ENCODE measurements around the gene IL6R.

DNA sequence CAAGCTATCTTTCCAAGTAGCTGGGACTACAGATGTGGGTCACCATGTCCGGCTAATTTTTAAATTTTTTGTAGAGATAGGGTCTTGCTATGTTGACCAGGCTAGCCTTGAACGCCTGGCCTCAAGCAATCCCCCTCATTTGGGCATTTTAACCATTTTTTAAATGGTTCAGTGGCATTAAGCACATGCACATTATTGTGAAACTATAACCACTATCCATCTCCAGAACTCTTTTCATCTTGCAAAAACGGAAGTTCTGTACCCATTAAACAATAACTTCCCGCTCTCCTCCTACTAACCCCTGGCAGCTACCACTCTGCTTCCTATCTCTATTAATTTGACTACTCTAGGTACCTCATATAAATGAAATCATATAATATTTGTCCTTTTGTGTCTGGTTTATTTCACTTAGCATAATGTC is 4.8 kb upstream of the IL6R start:
- TF ChIP-seq, protein P1, sequence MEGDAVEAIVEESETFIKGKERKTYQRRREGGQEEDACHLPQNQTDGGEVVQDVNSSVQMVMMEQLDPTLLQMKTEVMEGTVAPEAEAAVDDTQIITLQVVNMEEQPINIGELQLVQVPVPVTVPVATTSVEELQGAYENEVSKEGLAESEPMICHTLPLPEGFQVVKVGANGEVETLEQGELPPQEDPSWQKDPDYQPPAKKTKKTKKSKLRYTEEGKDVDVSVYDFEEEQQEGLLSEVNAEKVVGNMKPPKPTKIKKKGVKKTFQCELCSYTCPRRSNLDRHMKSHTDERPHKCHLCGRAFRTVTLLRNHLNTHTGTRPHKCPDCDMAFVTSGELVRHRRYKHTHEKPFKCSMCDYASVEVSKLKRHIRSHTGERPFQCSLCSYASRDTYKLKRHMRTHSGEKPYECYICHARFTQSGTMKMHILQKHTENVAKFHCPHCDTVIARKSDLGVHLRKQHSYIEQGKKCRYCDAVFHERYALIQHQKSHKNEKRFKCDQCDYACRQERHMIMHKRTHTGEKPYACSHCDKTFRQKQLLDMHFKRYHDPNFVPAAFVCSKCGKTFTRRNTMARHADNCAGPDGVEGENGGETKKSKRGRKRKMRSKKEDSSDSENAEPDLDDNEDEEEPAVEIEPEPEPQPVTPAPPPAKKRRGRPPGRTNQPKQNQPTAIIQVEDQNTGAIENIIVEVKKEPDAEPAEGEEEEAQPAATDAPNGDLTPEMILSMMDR (IDR thresholded peaks at IDR 0.05; ENCODE audit: low read depth, low read length), result no peak
- no peak for TF ChIP-seq POLR2A (IDR thresholded peaks at IDR 0.05; ENCODE audit: extremely low read depth, insufficient read length)

All from NB4 (cell line).